HG03460 (cell line): Measurements from ENCODE around the gene SETBP1.

ENCODE experiments used
- ATAC-seq: cut with Tn5 transposase; IDR thresholded peaks from one replicate; pipeline ENCODE4 v1.9.1; 2021; ENCODE audit not compliant: unreplicated experiment

Gene SETBP1

DNA sequence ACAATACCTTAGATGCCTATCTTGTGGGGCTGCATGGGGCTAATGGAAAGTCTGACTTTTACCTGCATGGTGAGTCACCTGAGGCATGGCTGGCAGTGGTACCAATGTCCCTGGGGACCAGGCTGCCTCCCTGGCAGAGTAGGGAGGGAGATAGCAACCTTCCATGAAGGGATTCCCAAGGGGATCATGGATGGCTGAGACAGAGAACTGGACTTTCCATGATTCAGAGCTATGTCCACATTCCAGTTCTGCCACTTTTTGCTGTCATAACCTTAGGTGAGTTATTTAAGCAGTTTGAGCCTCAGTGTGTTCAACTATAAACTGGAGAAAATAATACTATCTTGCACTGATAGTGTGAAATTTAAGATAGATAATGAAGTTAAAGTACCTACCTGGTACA, 178.6 kb downstream of the SETBP1 start:
- no peak for ATAC-seq

DNA sequence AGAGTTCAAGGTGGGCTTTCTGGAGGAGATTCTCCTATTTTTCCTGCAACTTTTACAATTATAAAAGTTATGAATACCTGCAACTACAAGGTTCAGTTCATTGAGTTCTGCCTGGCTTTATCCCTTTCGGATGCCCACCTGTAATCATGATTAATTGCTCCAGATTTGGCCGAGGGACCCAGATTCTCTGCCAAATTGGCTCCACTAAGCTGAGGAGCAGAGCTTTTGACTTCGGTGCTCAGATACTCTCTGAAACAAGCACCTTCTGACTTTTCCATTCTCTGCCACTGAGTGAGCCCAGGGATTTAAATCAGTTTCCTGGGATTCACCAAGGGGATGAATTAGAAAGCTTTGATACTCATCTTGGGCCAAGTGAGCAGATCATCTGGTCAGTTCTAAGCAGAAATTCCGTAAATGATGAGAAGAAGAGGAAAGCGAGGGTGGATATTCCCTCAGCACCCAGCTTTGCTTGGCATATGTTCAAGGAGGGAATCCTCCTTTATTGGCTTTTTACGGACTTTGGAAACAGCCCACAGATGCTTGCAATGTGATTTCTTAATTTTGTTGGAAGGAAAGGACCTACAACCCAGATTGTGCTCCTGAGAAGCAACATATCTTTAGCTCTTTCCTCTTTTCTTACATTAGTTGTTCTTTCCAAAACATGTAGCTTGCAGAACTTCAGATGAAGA, 179.2 kb downstream of the SETBP1 start:
- no peak for ATAC-seq

- no peak for ATAC-seq
These were observed 181.4 kb downstream of the SETBP1 start for GRCh38 chr18:44862112-44862511.

DNA sequence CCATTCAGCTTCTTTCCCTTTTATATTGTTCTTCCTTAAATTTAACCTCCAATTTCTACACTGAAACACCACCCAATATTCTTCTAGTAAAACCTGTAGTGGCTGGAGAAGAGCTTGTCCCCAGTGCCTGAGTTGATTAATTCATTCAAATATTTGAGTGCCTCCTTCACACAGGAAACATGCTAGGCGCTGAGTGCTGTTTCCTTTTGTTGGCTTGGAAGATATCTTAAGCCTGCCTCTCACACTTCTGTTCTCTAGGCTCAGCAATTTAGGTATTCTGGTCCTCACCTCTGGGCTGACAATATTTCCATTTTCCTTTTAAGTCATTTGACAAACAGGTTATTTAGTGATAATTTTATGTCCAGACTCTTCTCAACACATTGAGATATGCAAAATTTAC, 185.4 kb downstream of the SETBP1 start:
- ATAC-seq: no peak

- ATAC-seq: no peak
These were observed 188.8 kb downstream of the SETBP1 start for GRCh38 chr18:44869533-44869932.

GRCh38 chr18:44870631-44871502, 190.2 kb downstream of the SETBP1 start:
- peak; percentile 36 for ATAC-seq

DNA sequence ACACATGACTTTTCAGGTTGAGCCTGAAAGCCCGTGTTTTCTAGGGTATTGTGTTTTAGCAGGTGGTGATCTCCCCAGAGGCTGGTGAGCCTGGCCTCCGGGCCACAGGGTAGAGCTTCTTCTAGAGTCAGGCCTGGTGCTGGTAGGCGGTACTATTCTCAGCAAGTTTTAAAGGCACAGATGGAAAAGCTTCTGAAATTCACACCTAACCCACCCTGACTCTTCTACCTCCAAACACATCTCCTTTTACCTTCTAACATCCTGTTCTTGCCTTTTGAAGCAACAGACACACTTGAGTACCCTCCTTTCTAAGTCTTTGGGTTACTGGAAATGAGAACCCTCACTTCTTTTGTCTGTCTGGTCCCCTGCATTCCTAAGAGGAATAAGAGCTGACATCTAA, 191.1 kb downstream of the SETBP1 start:
- ATAC-seq: peak; percentile 61

GRCh38 chr18:44876024-44876423, 195.3 kb downstream of the SETBP1 start:
- no peak for ATAC-seq

GRCh38 chr18:44876755-44877154, 196.1 kb downstream of the SETBP1 start:
- ATAC-seq: no peak

GRCh38 chr18:44878335-44878734, 197.6 kb downstream of the SETBP1 start:
- ATAC-seq: no peak

DNA sequence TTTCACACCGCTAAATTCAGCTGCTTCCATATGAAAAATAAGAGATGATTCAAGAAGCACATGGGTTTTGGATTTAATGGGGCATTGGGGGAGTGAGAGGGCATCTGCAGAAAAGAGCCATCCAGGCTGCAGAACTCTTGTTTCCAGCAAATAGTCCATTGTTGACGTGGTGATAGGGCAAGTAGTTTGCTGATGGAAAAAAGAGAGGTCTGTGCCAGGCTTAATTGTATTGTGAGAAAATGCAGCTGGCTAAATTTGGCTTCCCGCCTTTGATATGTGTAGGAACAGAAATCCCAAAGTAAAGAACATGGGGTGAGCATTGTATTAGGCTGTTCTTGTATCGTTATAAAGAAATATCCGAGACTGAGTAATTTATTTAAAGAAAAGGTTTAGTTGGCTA, 199.5 kb downstream of the SETBP1 start:
- no peak for ATAC-seq

DNA sequence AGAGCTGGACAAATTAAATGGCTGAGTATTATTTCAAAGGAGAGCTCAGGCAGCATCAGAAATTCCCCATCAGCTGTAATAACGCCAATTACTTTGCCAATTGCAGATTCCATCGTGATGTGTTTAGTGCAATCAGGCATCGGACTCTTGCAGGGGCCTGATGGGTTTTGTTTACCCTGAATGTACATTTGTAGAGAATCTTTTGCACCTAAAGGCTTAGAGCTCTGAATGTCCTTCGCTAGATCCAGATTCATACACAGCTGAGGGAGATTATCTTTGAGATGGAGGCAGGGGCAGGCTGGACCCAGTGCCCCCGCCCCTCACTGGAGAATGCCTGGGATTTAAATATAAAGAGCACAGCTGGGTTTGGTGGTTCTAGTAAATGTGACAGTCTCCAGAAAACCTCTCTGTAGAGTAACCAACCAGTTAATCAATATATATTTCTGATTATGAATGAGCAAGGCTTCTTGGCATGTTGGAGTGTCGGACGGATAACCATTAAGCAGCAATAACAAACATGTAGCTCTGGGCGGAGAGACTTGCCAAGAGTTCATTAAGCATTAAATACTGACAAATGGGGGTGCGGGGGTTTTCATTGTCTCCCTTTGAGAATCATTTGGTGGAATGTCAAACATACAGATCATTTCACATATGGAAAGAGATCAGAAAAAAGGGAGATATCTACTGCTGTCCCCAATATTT, 200.9 kb downstream of the SETBP1 start:
- no peak for ATAC-seq

DNA sequence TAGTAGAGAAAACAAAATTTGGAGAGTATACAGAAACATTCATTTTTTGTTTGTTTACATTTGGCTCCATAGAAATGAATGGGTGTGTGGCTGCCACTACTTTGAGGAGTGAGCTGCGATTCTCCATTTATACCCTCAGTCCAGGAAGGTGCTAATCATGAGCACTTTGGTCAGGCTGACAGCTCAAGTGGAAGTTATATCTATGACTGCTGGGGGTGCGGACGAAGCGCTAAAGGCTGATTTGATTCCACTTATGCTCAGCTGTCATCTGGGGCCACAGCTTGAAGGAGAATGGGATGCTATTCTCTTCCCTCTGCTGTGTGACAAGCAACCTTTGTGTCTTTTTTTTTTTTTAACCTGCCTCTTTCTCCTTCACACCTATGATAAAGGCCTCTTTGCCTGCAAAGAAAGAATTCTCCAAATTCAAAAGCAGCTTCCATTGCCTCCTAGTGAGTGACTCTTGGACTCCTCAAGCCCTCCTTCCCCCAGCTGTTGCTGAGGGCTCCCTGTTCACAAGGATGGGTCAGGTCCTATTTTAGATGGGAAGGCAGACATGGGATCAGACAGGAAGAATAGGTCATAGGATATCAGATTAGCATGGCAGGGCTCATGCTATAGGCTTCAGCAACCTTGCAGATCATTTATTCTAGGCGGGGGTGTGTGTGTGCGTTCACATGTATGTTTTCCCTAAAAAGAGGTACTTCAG, 201.6 kb downstream of the SETBP1 start:
- no peak for ATAC-seq

- no peak for ATAC-seq
These were observed 203.0 kb downstream of the SETBP1 start for GRCh38 chr18:44883671-44884070.

DNA sequence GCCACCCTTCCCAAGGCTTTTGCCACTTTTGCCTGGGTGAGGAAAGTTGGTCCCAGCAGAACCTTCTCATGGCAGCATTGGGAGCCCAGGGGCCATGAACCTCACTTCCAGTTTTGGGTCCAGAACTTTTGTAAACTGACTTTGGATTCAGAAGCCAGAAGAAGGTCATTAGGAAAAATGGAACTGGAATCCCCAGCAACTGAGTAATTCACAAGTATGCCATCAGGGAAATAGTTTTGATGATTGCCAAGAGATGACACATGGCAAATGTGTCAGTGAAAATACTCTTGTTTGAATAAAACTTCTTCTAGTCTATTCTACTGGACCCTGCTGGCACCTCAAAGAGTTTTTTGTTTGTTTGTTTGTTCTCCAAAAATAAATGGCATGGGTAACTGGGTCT, 203.7 kb downstream of the SETBP1 start:
- ATAC-seq: no peak

DNA sequence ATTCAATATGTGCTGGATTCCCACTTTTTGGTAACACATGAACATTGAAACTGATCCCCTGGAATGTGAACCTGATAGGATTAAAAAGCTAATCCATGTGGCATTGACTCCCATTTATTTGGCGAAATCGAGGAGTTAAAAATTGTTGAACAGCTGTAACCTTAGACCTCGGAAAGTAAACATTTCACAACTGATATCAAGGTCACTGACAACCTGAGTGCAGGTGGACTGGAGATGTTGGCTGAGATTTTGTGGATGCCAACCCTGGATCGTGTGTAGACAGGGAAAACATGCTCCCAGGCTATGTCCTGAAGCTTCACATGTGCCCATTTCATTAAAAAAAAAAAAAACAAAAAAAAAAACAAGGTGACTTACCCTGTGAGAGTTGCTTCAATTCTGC, 204.8 kb downstream of the SETBP1 start:
- ATAC-seq: no peak

DNA sequence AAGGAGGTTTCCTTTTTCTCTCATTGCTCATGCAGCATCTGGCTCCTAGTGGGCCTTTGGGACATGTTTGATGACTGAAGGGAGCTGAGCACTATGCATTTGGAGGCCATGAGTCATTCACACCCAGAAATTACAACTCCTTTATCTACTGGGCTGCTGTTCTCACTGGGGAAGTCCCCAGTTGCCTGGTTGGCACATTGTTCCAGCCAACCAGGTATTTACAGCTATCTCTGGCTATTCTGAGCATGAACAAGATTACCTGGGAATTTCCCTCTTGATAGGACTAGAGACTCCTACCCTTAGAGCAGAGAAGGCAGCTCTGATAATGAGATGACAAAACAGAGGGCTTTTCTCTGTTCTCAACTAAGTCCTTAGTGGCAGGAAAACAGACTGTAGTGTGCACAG, 206.5 kb downstream of the SETBP1 start:
- ATAC-seq: peak; percentile 88

- ATAC-seq: no peak
These were observed 208.4 kb downstream of the SETBP1 start for GRCh38 chr18:44889111-44889510.

- ATAC-seq: no peak
These were observed 212.5 kb downstream of the SETBP1 start for GRCh38 chr18:44893045-44893706.

GRCh38 chr18:44893966-44894365, 213.3 kb downstream of the SETBP1 start:
- no peak for ATAC-seq
